Fibroblast of the aortic adventitia (primary cell): Measurements from ENCODE around the gene MAPRE2. TPM values are rescaled to one million over a fixed set of nuclear protein-coding genes. Genes with fewer than 3 reads are reported as not detected.

Experiments
- DNase-seq: peaks from one replicate; pipeline ENCODE4 v3.0.0-alpha.2; 2010; ENCODE audit warnings: low read depth
- H3K4me3 ChIP-seq: 2 replicates; pipeline ENCODE4 v1.5.1; 2011; ENCODE audit warnings: low read depth, mild to moderate bottlenecking, control low read depth, low read length, moderate library complexity
- CTCF ChIP-seq: IDR thresholded peaks from 2 replicates; pipeline ENCODE4 v1.5.1; 2011; ENCODE audit warnings: mild to moderate bottlenecking, low read length, control low read depth, inconsistent platforms; ENCODE audit not compliant: insufficient read depth
- total RNA-seq: library from RNA; depleted of rRNA; stranded (reverse); fragments of >200 nt; gene quantifications from 2 replicates; pipeline ENCODE4 v1.2.3, GENCODE V29; 2012; ENCODE audit warnings: low replicate concordance

MAPRE2 gene
- total RNA-seq, 1 donor = 44.7 TPM

- TF ChIP-seq CTCF = peak; percentile 2
- peak overlapping the region; percentile 97 for H3K4me3 ChIP-seq
- peak; percentile 66 for DNase-seq
These were observed 1.3 kb downstream of the MAPRE2 start for GRCh38 chr18:35042389-35043071.

- DNase-seq = no peak
- no peak for TF ChIP-seq CTCF
- peak overlapping the region; percentile 97 for H3K4me3 ChIP-seq
These were observed 2.0 kb downstream of the MAPRE2 start for GRCh38 chr18:35043207-35043606.

- DNase-seq = peak; percentile 31
- no peak for TF ChIP-seq CTCF
- no peak overlapping the region for H3K4me3 ChIP-seq
These were observed 3.9 kb downstream of the MAPRE2 start for GRCh38 chr18:35045121-35045520.

- no peak for DNase-seq
- H3K4me3 ChIP-seq = no peak overlapping the region
These were observed 4.6 kb downstream of the MAPRE2 start for GRCh38 chr18:35045806-35046205.

GRCh38 chr18:35047697-35048292, 6.6 kb downstream of the MAPRE2 start:
- no peak overlapping the region for H3K4me3 ChIP-seq
- TF ChIP-seq CTCF = no peak
- no peak for DNase-seq

More at GRCh38 chr18:35045806-35046205, 4.6 kb downstream of the MAPRE2 start:
- no peak for TF ChIP-seq CTCF

GRCh38 chr18:35049111-35050027, 8.2 kb downstream of the MAPRE2 start:
- no peak overlapping the region for H3K4me3 ChIP-seq
- TF ChIP-seq CTCF = no peak
- no peak for DNase-seq
